ENCODE measurements around the gene AKR1C2. TPM values are rescaled to one million over a fixed set of nuclear protein-coding genes. Genes with fewer than 3 reads are reported as not detected.
"Not testable (repeated sequence)": the region's sequence is repeated elsewhere in the genome, so short reads cannot be mapped to it uniquely, and the experiment has no call there.

The AKR1C2 gene
- 2.2 to 2.6 TPM (median 2.5 TPM) in 3 replicates for total RNA-seq

GRCh38 chr10:5003127-5004029 is at the start of gene AKR1C2:
Gene AKR1C2 (minus strand): TSS chr10:5003857. CDS start chr10:5003835, 22 bp downstream.
- H3K27ac Mint-ChIP-seq; H3K9me3 Mint-ChIP-seq; H3K36me3 Mint-ChIP-seq; H3K27me3 Mint-ChIP-seq (ENCODE audit: low read depth); H3K4me1 Mint-ChIP-seq; DNase-seq (ENCODE audit: low spot score in 2 of 2, unreplicated experiment in 2 of 2): not testable (repeated sequence)
- peak within 1 kb of the TSS; percentile 56 for H3K4me3 Mint-ChIP-seq

- not testable (repeated sequence) for H3K27ac Mint-ChIP-seq; H3K36me3 Mint-ChIP-seq; DNase-seq (ENCODE audit: low spot score in 2 of 2, unreplicated experiment in 2 of 2); H3K27me3 Mint-ChIP-seq (ENCODE audit: low read depth); H3K4me3 Mint-ChIP-seq; H3K4me1 Mint-ChIP-seq
- H3K9me3 Mint-ChIP-seq = peaks cover 34% of the 10 kb centered on the region
Observed at GRCh38 chr10:5052951-5053500, 49.4 kb upstream of the AKR1C2 start.

- Mint-ChIP-seq H3K36me3 (no peaks in the 10 kb centered on the region), H3K9me3 (peaks cover 32% of the 10 kb centered on the region), H3K27me3 (ENCODE audit: low read depth) (no peaks in the 10 kb centered on the region), H3K27ac (no peak overlapping the region), H3K4me3 (no peak overlapping the region), H3K4me1 (no peaks in the 10 kb centered on the region)
- no peak for DNase-seq (ENCODE audit: low spot score in 2 of 2, unreplicated experiment in 2 of 2)
- TF ChIP-seq CTCF (IDR thresholded peaks at IDR 0.05; ENCODE audit: unreplicated experiment) = no peak
Observed at GRCh38 chr10:5047912-5048628, 44.4 kb upstream of the AKR1C2 start.

GRCh38 chr10:5047055-5047454 is 43.4 kb upstream of the AKR1C2 start:
- peaks cover 40% of the 10 kb centered on the region for H3K9me3 Mint-ChIP-seq
- H3K27ac Mint-ChIP-seq; H3K27me3 Mint-ChIP-seq (ENCODE audit: low read depth); H3K4me3 Mint-ChIP-seq; H3K4me1 Mint-ChIP-seq; DNase-seq (ENCODE audit: low spot score in 2 of 2, unreplicated experiment in 2 of 2); H3K36me3 Mint-ChIP-seq: not testable (repeated sequence)

GRCh38 chr10:5046410-5046809 is 42.8 kb upstream of the AKR1C2 start:
- DNase-seq (ENCODE audit: low spot score in 2 of 2, unreplicated experiment in 2 of 2) = no peak
- no peaks in the 10 kb centered on the region for H3K27me3 Mint-ChIP-seq (ENCODE audit: low read depth)
- no peaks in the 10 kb centered on the region for H3K4me1 Mint-ChIP-seq
- no peak overlapping the region for H3K27ac Mint-ChIP-seq
- peaks cover 37% of the 10 kb centered on the region for H3K9me3 Mint-ChIP-seq
- H3K36me3 Mint-ChIP-seq = no peaks in the 10 kb centered on the region
- H3K4me3 Mint-ChIP-seq = no peak overlapping the region
- TF ChIP-seq CTCF (IDR thresholded peaks at IDR 0.05; ENCODE audit: unreplicated experiment) = no peak

- H3K4me1 Mint-ChIP-seq = no peaks in the 10 kb centered on the region
- no peak for TF ChIP-seq CTCF (IDR thresholded peaks at IDR 0.05; ENCODE audit: unreplicated experiment)
- no peak overlapping the region for H3K27ac Mint-ChIP-seq
- peaks cover 47% of the 10 kb centered on the region for H3K9me3 Mint-ChIP-seq
- no peak for DNase-seq (ENCODE audit: low spot score in 2 of 2, unreplicated experiment in 2 of 2)
- H3K36me3 Mint-ChIP-seq = no peaks in the 10 kb centered on the region
- H3K27me3 Mint-ChIP-seq (ENCODE audit: low read depth) = no peaks in the 10 kb centered on the region
- H3K4me3 Mint-ChIP-seq = no peak overlapping the region
Observed at GRCh38 chr10:5045095-5045494, 41.4 kb upstream of the AKR1C2 start.

GRCh38 chr10:5043716-5044115 is 40.1 kb upstream of the AKR1C2 start:
- no peak overlapping the region for H3K27ac Mint-ChIP-seq

More at GRCh38 chr10:5043716-5044115, 40.1 kb upstream of the AKR1C2 start:
- Mint-ChIP-seq H3K27me3 (ENCODE audit: low read depth) (no peaks in the 10 kb centered on the region), H3K36me3 (no peaks in the 10 kb centered on the region), H3K9me3 (peaks cover 54% of the 10 kb centered on the region), H3K4me1 (no peaks in the 10 kb centered on the region), H3K4me3 (no peak overlapping the region)
- TF ChIP-seq CTCF (IDR thresholded peaks at IDR 0.05; ENCODE audit: unreplicated experiment) = no peak
- no peak for DNase-seq (ENCODE audit: low spot score in 2 of 2, unreplicated experiment in 2 of 2)
